MG63 (cell line): ENCODE results near the gene POU3F3. TPM values are rescaled to one million over a fixed set of nuclear protein-coding genes. Genes with fewer than 3 reads are reported as not detected.

Source experiments
- total RNA-seq: library from RNA; depleted of rRNA; stranded (reverse); fragments of >200 nt; shearing (Covaris generic); gene quantifications from 2 replicates; pipeline ENCODE4 v1.2.3, GENCODE V29; 2014; ENCODE audit warnings: low replicate concordance; rRNA removed

POU3F3 gene
- total RNA-seq, 1 experiment from 2014 or later: not detected

Other genes with a start within 250 kb of the POU3F3 start
- 41.3 and 55.5 TPM in 2 replicates for gene MRPS9, start 184.0 kb downstream of the POU3F3 start, total RNA-seq